Heart left ventricle (tissue), 16 donors: ENCODE measurements around the gene SH3RF2. TPM values are rescaled to one million over a fixed set of nuclear protein-coding genes. Genes with fewer than 3 reads are reported as not detected.
A peak's percentile ranks its signal among the peaks of the same experiment; 100 is the strongest.

Source experiments
- ATAC-seq, 4 donors: fragments of 200-7000 bp; cut with Tn5 transposase; one replicate each; pipeline ENCODE4 v1.9.1; 2020 to 2022; ENCODE audit warnings: moderate library complexity in 4 of 4, mild to moderate bottlenecking in 3 of 4, moderate number of reproducible peaks in 1 of 4
- DNase-seq, 5 donors: peaks; one replicate each; pipeline ENCODE4 v3.0.0-alpha.2; 2020
- H3K27ac ChIP-seq, 12 donors: fragments of 200-600 bp; sonication (generic) in 4 of 12; one replicate each; pipeline versions ENCODE4 v1.5.0 to v1.8.0; 2016 to 2022; ENCODE audit warnings: mild to moderate bottlenecking in 2 of 12
- H3K27me3 ChIP-seq, 9 donors: fragments of 200-600 bp; sonication (generic) in 2 of 9; one replicate each; pipeline versions ENCODE4 v1.5.1 to v1.8.0; 2016 to 2022; ENCODE audit warnings: mild to moderate bottlenecking in 3 of 9
- H3K36me3 ChIP-seq, 9 donors: fragments of 200-600 bp; sonication (generic) in 2 of 9; one replicate each; pipeline versions ENCODE4 v1.5.0 to v1.8.0; 2018 to 2022; ENCODE audit warnings: mild to moderate bottlenecking in 2 of 9
- H3K4me1 ChIP-seq, 12 donors: fragments of 200-600 bp; sonication (generic) in 4 of 12; one replicate each; pipeline versions ENCODE4 v1.5.0 to v1.8.0; 2016 to 2022; ENCODE audit warnings: mild to moderate bottlenecking in 3 of 12
- H3K4me3 ChIP-seq, 12 donors: fragments of 200-600 bp; sonication (generic) in 4 of 12; one replicate each; pipeline versions ENCODE4 v1.5.0 to v1.8.0; 2017 to 2022; ENCODE audit warnings: mild to moderate bottlenecking in 9 of 12, moderate library complexity in 4 of 12
- H3K9me3 ChIP-seq, 12 donors: fragments of 200-600 bp; sonication (generic) in 4 of 12; one replicate each; pipeline versions ENCODE4 v1.5.0 to v1.8.0; 2016 to 2022; ENCODE audit warnings: mild to moderate bottlenecking in 1 of 12
- CTCF ChIP-seq, 12 donors: fragments of 200-600 bp; sonication (generic) in 4 of 12; IDR thresholded peaks; one replicate each; pipeline versions ENCODE4 v1.5.0 to v1.8.0; 2018 to 2022; ENCODE audit warnings: antibody characterized with exemption in 12 of 12, mild to moderate bottlenecking in 5 of 12
- POLR2A ChIP-seq, 2 donors: fragments of 450-650 bp; IDR thresholded peaks; one replicate each; pipeline ENCODE4 v1.6.1; 2017; ENCODE audit warnings: antibody characterized with exemption in 2 of 2, mild to moderate bottlenecking in 2 of 2, moderate library complexity in 2 of 2
- WGBS, 4 donors: extraction: QIAGEN DNeasy Blood & Tissue Kit in 2 of 4; methylation state at CpG; one replicate each; pipeline versions ENCODE4 v1.1.5 to v1.1.7; 2013 to 2018; 5-methylcytosine and 5-hydroxymethylcytosine counted together
- intact Hi-C, 10 donors: fragments of 100-400 bp; cut with DNase I; formaldehyde crosslinking; loops; one replicate each; pipeline versions ENCODE4 v1.11.1 to v1.14.2; 2022
- polyA plus RNA-seq, 2 donors: library from polyadenylated mRNA; stranded (reverse); fragments of 200-250 nt; gene quantifications; one replicate each; pipeline ENCODE4 v1.2.3, GENCODE V29; 2013
- total RNA-seq, 9 donors: library from RNA; depleted of rRNA in 2 of 9; stranded (reverse); fragments of >200 nt in 2 of 9; fragmentation: NEBNext Ultra II Directional in 3 of 9; extraction: Animal tissue kit (Norgen Biotek cat#: 25700) in 3 of 9; gene quantifications; one replicate each; pipeline versions ENCODE4 v1.1.0 to v1.2.4, GENCODE V29; 2016 to 2023
- donor health status: ischemic (EF 13 %, LVEDD 7.1; RV severe dilation, severe dysfunction).
- donor health status: healthy with polysubstance abuse.
- donor health status: DM: no; HTN: yes; CAD: no.
- donor health status: DM: no; HTN: no; CAD: no.
- donor health status: ischemic (EF 25% LVEDD 6.9; RV normal size, moderate dysfunction).
- donor health status: ischemic (EF 25% LVEDD 5.7; RV mildly dilated, moderate dysfunction).
- donor health status: healthy.
- donor health status: DM: yes; HTN: yes; CAD: no.
- donor health status: ischemic (EF 35%, LVEDD 5.7; RV mildly dilated, moderate dysfunction).
- donor health status: nonischemic (EF 11% LVEDD 7.7; RV severe dilation, severe dysfunction).
- donor health status: DM: yes; HTN: yes; CAD: no.
- donor health status: PGD.
- donor health status: ischemic (EF 29% LVEDD 5.4; RV normal size, mild dysfunction).
- donor health status: nonischemic (EF 23%, LVEDD 6.1; RV moderate dilation, normal function).

SH3RF2 gene
- total and polyA plus RNA-seq, 11 donors = 31.3 to 750 (median 180) TPM

GRCh38 chr5:146034605-146035004, 98.2 kb downstream of the SH3RF2 start:
- no peak for DNase-seq
- intact Hi-C loops = no loop called here
- WGBS, 4 donors = 72 to 95% (median 90%) methylated on average over 4 of the region's 4 CpGs
- Histone ChIP-seq H3K4me3 (no peak overlapping the region), H3K36me3 (no peaks in the 10 kb centered on the region), H3K27me3 (no peaks in the 10 kb centered on the region), H3K9me3 (no peaks in the 10 kb centered on the region), H3K27ac (no peak overlapping the region), H3K4me1 (no peaks in the 10 kb centered on the region)
- ATAC-seq = no peak
- no peak for TF ChIP-seq POLR2A (IDR thresholded peaks at IDR 0.05)
- no peak for TF ChIP-seq CTCF (IDR thresholded peaks at IDR 0.05)

GRCh38 chr5:146039420-146039819, 103.0 kb downstream of the SH3RF2 start:
- 57 to 95% (median 75%) methylated on average over 3 of the region's 3 CpGs for WGBS, 4 donors

GRCh38 chr5:146040527-146040926, 104.1 kb downstream of the SH3RF2 start:
- Histone ChIP-seq H3K9me3 (no peaks in the 10 kb centered on the region), H3K36me3 (no peaks in the 10 kb centered on the region), H3K4me1 (peaks cover 0 to 13% (median 0%) of the 10 kb centered on the region in 12 donors), H3K27ac (peak overlapping the region in 8 of 12 donors; percentile 9 to 62 (median 36)), H3K4me3 (no peak overlapping the region), H3K27me3 (no peaks in the 10 kb centered on the region)
- peak in 3 of 5 donors; percentile 32 to 49 (median 45) for DNase-seq
- 26 to 47% (median 39%) methylated on average over 3 of the region's 3 CpGs for WGBS, 4 donors
- intact Hi-C loops = loop anchor here in 8 of 10 donors (5.0 to 10.0 kb wide), 5 partner anchors 106 to 1836 kb away; partner anchors contain the start of gene SH3RF2 (in 3 of the 8)
- peak; percentile 77 to 95 (median 88) for ATAC-seq
- TF ChIP-seq CTCF (IDR thresholded peaks at IDR 0.05) = no peak
- TF ChIP-seq POLR2A (IDR thresholded peaks at IDR 0.05) = no peak

More at GRCh38 chr5:146039420-146039819, 103.0 kb downstream of the SH3RF2 start:
- Histone ChIP-seq H3K4me1 (peaks cover 0 to 13% (median 0%) of the 10 kb centered on the region in 12 donors), H3K4me3 (no peak overlapping the region), H3K36me3 (no peaks in the 10 kb centered on the region), H3K27me3 (no peaks in the 10 kb centered on the region), H3K27ac (no peak overlapping the region), H3K9me3 (no peaks in the 10 kb centered on the region)
- intact Hi-C loops = no loop called here
- no peak for ATAC-seq
- DNase-seq = no peak
- TF ChIP-seq CTCF (IDR thresholded peaks at IDR 0.05) (no peak), POLR2A (IDR thresholded peaks at IDR 0.05) (no peak)

- TF ChIP-seq POLR2A (IDR thresholded peaks at IDR 0.05) = no peak
- peak in 11 of 12 donors; percentile 14 to 53 (median 30) for TF ChIP-seq CTCF (IDR thresholded peaks at IDR 0.05)
- Histone ChIP-seq H3K4me1 (peaks cover 0 to 13% (median 0%) of the 10 kb centered on the region in 12 donors), H3K27me3 (no peaks in the 10 kb centered on the region), H3K27ac (peak overlapping the region in 7 of 12 donors; percentile 9 to 62 (median 38)), H3K4me3 (no peak overlapping the region), H3K9me3 (no peaks in the 10 kb centered on the region), H3K36me3 (no peaks in the 10 kb centered on the region)
- DNase-seq (no peak), ATAC-seq (peak; percentile 27 to 57 (median 44))
- intact Hi-C loops = loop anchor here in 8 of 10 donors (5.0 to 10.0 kb wide), 5 partner anchors 106 to 1836 kb away; partner anchors contain the start of gene SH3RF2 (in 3 of the 8)
- 86 to 96% (median 88%) methylated on average over 10 of the region's 10 CpGs for WGBS, 4 donors
Measured at GRCh38 chr5:146041180-146041789, 104.9 kb downstream of the SH3RF2 start.
